ENCODE data around the gene TRIM52. TPM values are rescaled to one million over a fixed set of nuclear protein-coding genes. Genes with fewer than 3 reads are reported as not detected.

Gene TRIM52
- total RNA-seq, 2 donors from 2014 or later, result 11.2 to 15.2 TPM

GRCh38 chr5:181258576-181258975, 2.4 kb downstream of the TRIM52 start:
- Histone ChIP-seq H3K4me3 (peak overlapping the region; percentile 85 to 86), H3K27me3 (replicated peaks; ENCODE audit: insufficient read depth) (no peaks in the 10 kb centered on the region), H3K9me3 (no peaks in the 10 kb centered on the region), H3K4me1 (replicated peaks) (peaks cover 6% of the 10 kb centered on the region), H3K27ac (no peak overlapping the region), H3K36me3 (no peaks in the 10 kb centered on the region)
- DNase-seq (ENCODE audit: low spot score), result no peak
- TF ChIP-seq POLR2A (IDR thresholded peaks at IDR 0.05) (no peak), POLR2AphosphoS5 (IDR thresholded peaks at IDR 0.05) (no peak), CTCF (IDR thresholded peaks at IDR 0.05) (no peak)
- WGBS, result 58% methylated on average over 3 of the region's 3 CpGs
- intact Hi-C loops (cut with DNase I), result no loop called here

GRCh38 chr5:181255836-181256578, 4.9 kb downstream of the TRIM52 start:
- Histone ChIP-seq H3K4me3 (no peak overlapping the region), H3K27ac (no peak overlapping the region), H3K27me3 (replicated peaks; ENCODE audit: insufficient read depth) (no peaks in the 10 kb centered on the region), H3K36me3 (no peaks in the 10 kb centered on the region), H3K9me3 (no peaks in the 10 kb centered on the region), H3K4me1 (replicated peaks) (peaks cover 6% of the 10 kb centered on the region)
- TF ChIP-seq POLR2A (IDR thresholded peaks at IDR 0.05), result no peak
- TF ChIP-seq POLR2AphosphoS5 (IDR thresholded peaks at IDR 0.05), result no peak
- TF ChIP-seq CTCF (IDR thresholded peaks at IDR 0.05), result no peak
- DNase-seq (ENCODE audit: low spot score), result no peak
- WGBS, result 76% methylated on average over 7 of the region's 7 CpGs
- intact Hi-C loops (cut with DNase I), result no loop called here

- no peak for TF ChIP-seq POLR2AphosphoS5 (IDR thresholded peaks at IDR 0.05)
- no peak for TF ChIP-seq POLR2A (IDR thresholded peaks at IDR 0.05)
- no peaks in the 10 kb centered on the region for H3K27me3 ChIP-seq (replicated peaks; ENCODE audit: insufficient read depth)
- DNase-seq (ENCODE audit: low spot score), result no peak
- peaks cover 6% of the 10 kb centered on the region for H3K4me1 ChIP-seq (replicated peaks)
- intact Hi-C loops (cut with DNase I), result no loop called here
- H3K4me3 ChIP-seq, result no peak overlapping the region
- H3K27ac ChIP-seq, result no peak overlapping the region
- no peaks in the 10 kb centered on the region for H3K36me3 ChIP-seq
- no peaks in the 10 kb centered on the region for H3K9me3 ChIP-seq
- WGBS, result 60% methylated on average over 1 of the region's 1 CpG
Measured at GRCh38 chr5:181255276-181255675, 5.7 kb downstream of the TRIM52 start.

- Histone ChIP-seq H3K4me3 (peak overlapping the region; percentile 67 to 74), H3K36me3 (no peaks in the 10 kb centered on the region), H3K27ac (peak overlapping the region; percentile 49 to 96), H3K27me3 (replicated peaks; ENCODE audit: insufficient read depth) (no peaks in the 10 kb centered on the region), H3K9me3 (no peaks in the 10 kb centered on the region), H3K4me1 (replicated peaks) (peaks cover 9% of the 10 kb centered on the region)
- WGBS, result 85% methylated on average over 4 of the region's 4 CpGs
- TF ChIP-seq POLR2AphosphoS5 (IDR thresholded peaks at IDR 0.05) (no peak), POLR2A (IDR thresholded peaks at IDR 0.05) (no peak), CTCF (IDR thresholded peaks at IDR 0.05) (no peak)
- DNase-seq (ENCODE audit: low spot score), result no peak
- intact Hi-C loops (cut with DNase I), result loop anchor here (10.0 kb wide), 2 partner anchors 383 to 443 kb away; partner anchors contain the start of genes MGAT1 and ZFP62
Measured at GRCh38 chr5:181248277-181248676, 12.7 kb downstream of the TRIM52 start.

GRCh38 chr5:181246276-181247049, 14.5 kb downstream of the TRIM52 start:
- Histone ChIP-seq H3K36me3 (peaks cover 0 to 4% of the 10 kb centered on the region in 2 donors), H3K27me3 (replicated peaks; ENCODE audit: insufficient read depth) (no peaks in the 10 kb centered on the region), H3K27ac (peak overlapping the region; percentile 92 to 96), H3K4me1 (replicated peaks) (peaks cover 17% of the 10 kb centered on the region), H3K9me3 (no peaks in the 10 kb centered on the region), H3K4me3 (peak overlapping the region; percentile 67 to 74)
- TF ChIP-seq POLR2A (IDR thresholded peaks at IDR 0.05) (no peak), CTCF (IDR thresholded peaks at IDR 0.05) (peak in 1 of 4 experiments; percentile 28), POLR2AphosphoS5 (IDR thresholded peaks at IDR 0.05) (peak; percentile 76)
- intact Hi-C loops (cut with DNase I), result loop anchor here (10.0 kb wide), 2 partner anchors 382 to 442 kb away; partner anchors contain the start of genes MGAT1 and ZFP62
- DNase-seq (ENCODE audit: low spot score), result peak; percentile 84
- under 1% methylated on average over 52 of the region's 55 CpGs for WGBS
